Esophagus (tissue), 2 donors: ENCODE measurements around the gene IMPA2. TPM values are rescaled to one million over a fixed set of nuclear protein-coding genes. Genes with fewer than 3 reads are reported as not detected.

Experiments
- H3K27ac ChIP-seq, 2 donors: one replicate each; pipeline ENCODE4 v1.5.1; 2013; ENCODE audit warnings: low read depth in 2 of 2, mild to moderate bottlenecking in 2 of 2, inconsistent platforms in 1 of 2, low read length in 1 of 2, moderate library complexity in 1 of 2
- H3K27me3 ChIP-seq, 2 donors: one replicate each; pipeline ENCODE4 v1.6.1; 2013; ENCODE audit warnings: low read length in 2 of 2, control low read depth in 1 of 2, mild to moderate bottlenecking in 1 of 2; ENCODE audit not compliant: insufficient read depth in 2 of 2, control insufficient read depth in 1 of 2
- H3K36me3 ChIP-seq, 2 donors: one replicate each; pipeline ENCODE4 v1.6.1; 2013; ENCODE audit warnings: low read length in 1 of 2; ENCODE audit not compliant: control insufficient read depth in 2 of 2, insufficient read depth in 2 of 2
- H3K4me1 ChIP-seq, 2 donors: one replicate each; pipeline ENCODE4 v1.6.1; 2013; ENCODE audit warnings: low read length in 1 of 2; ENCODE audit not compliant: control insufficient read depth in 2 of 2, insufficient read depth in 2 of 2
- H3K4me3 ChIP-seq, 2 donors: one replicate each; pipeline ENCODE4 v1.5.1; 2013; ENCODE audit warnings: low read length in 2 of 2, mild to moderate bottlenecking in 2 of 2, low read depth in 1 of 2, moderate library complexity in 1 of 2
- H3K9me3 ChIP-seq, 2 donors: one replicate each; pipeline ENCODE4 v1.6.1; 2013; ENCODE audit warnings: mild to moderate bottlenecking in 2 of 2, low read depth in 1 of 2, low read length in 1 of 2, moderate library complexity in 1 of 2; ENCODE audit not compliant: control insufficient read depth in 2 of 2, insufficient read depth in 1 of 2
- WGBS, 2 donors: extraction: QIAGEN DNeasy Blood & Tissue Kit; methylation state at CpG; one replicate each; pipeline ENCODE4 v1.1.7; 2013; 5-methylcytosine and 5-hydroxymethylcytosine counted together
- polyA plus RNA-seq, 2 donors: library from polyadenylated mRNA; stranded (reverse); fragments of 200-250 nt; gene quantifications; one replicate each; pipeline ENCODE4 v1.2.3, GENCODE V29; 2013
- donor health status: healthy with polysubstance abuse.
- donor health status: Bipolar disorder and iron deficiency.

IMPA2 gene
- polyA plus RNA-seq, 2 donors: 79.1 to 142 TPM

GRCh38 chr18:12001421-12001820 is 20.1 kb downstream of the IMPA2 start:
- no peaks in the 10 kb centered on the region for H3K9me3 ChIP-seq
- H3K36me3 ChIP-seq: peaks cover 0 to 19% of the 10 kb centered on the region in 2 donors
- H3K4me3 ChIP-seq: no peak overlapping the region
- H3K4me1 ChIP-seq: peaks cover 1 to 13% of the 10 kb centered on the region in 2 donors
- 71 to 78% methylated on average over 5 of the region's 5 CpGs for whole genome bisulfite sequencing, 2 donors
- H3K27ac ChIP-seq: peak overlapping the region in 1 of 2 donors; percentile 15
- H3K27me3 ChIP-seq: no peaks in the 10 kb centered on the region

- Histone ChIP-seq H3K36me3 (peaks cover 0 to 23% of the 10 kb centered on the region in 2 donors), H3K9me3 (no peaks in the 10 kb centered on the region), H3K27me3 (no peaks in the 10 kb centered on the region), H3K4me3 (no peak overlapping the region), H3K27ac (peak overlapping the region in 1 of 2 donors; percentile 8), H3K4me1 (peaks cover 0 to 11% of the 10 kb centered on the region in 2 donors)
- WGBS, 2 donors: 64 to 79% methylated on average over 1 of the region's 1 CpG
These were observed 22.6 kb downstream of the IMPA2 start for GRCh38 chr18:12003894-12004293.

GRCh38 chr18:12005538-12006487 is 24.5 kb downstream of the IMPA2 start:
- H3K27me3 ChIP-seq: no peaks in the 10 kb centered on the region
- H3K4me3 ChIP-seq: no peak overlapping the region
- H3K4me1 ChIP-seq: peaks cover 2 to 18% of the 10 kb centered on the region in 2 donors
- 43 to 47% methylated on average over 15 of the region's 15 CpGs for WGBS, 2 donors
- peak overlapping the region; percentile 87 to 93 for H3K27ac ChIP-seq
- H3K36me3 ChIP-seq: peaks cover 2 to 20% of the 10 kb centered on the region in 2 donors
- H3K9me3 ChIP-seq: no peaks in the 10 kb centered on the region

- Histone ChIP-seq H3K36me3 (peaks cover 4 to 16% of the 10 kb centered on the region in 2 donors), H3K27ac (peak overlapping the region; percentile 87 to 93), H3K27me3 (no peaks in the 10 kb centered on the region), H3K4me1 (peaks cover 2 to 23% of the 10 kb centered on the region in 2 donors), H3K4me3 (no peak overlapping the region), H3K9me3 (no peaks in the 10 kb centered on the region)
- 93 to 94% methylated on average over 6 of the region's 6 CpGs for WGBS, 2 donors
These were observed 25.2 kb downstream of the IMPA2 start for GRCh38 chr18:12006488-12006840.

GRCh38 chr18:12007063-12007462 is 25.8 kb downstream of the IMPA2 start:
- peaks cover 4 to 13% of the 10 kb centered on the region in 2 donors for H3K36me3 ChIP-seq
- H3K27me3 ChIP-seq: no peaks in the 10 kb centered on the region
- H3K27ac ChIP-seq: peak overlapping the region in 1 of 2 donors; percentile 45
- H3K9me3 ChIP-seq: no peaks in the 10 kb centered on the region
- 86 to 88% methylated on average over 9 to 12 of the region's 12 CpGs for WGBS, 2 donors
- H3K4me1 ChIP-seq: peaks cover 2 to 20% of the 10 kb centered on the region in 2 donors
- no peak overlapping the region for H3K4me3 ChIP-seq

GRCh38 chr18:12008181-12008767 is 27.0 kb downstream of the IMPA2 start:
- H3K27me3 ChIP-seq: no peaks in the 10 kb centered on the region
- 63 to 87% methylated on average over 13 of the region's 13 CpGs for WGBS, 2 donors
- H3K9me3 ChIP-seq: no peaks in the 10 kb centered on the region
- H3K36me3 ChIP-seq: peaks cover 4 to 13% of the 10 kb centered on the region in 2 donors
- peaks cover 2 to 20% of the 10 kb centered on the region in 2 donors for H3K4me1 ChIP-seq
- no peak overlapping the region for H3K4me3 ChIP-seq
- H3K27ac ChIP-seq: peak overlapping the region in 1 of 2 donors; percentile 33

GRCh38 chr18:12008842-12009580 is 27.7 kb downstream of the IMPA2 start:
- no peaks in the 10 kb centered on the region for H3K27me3 ChIP-seq
- 59 to 65% methylated on average over 6 of the region's 6 CpGs for WGBS, 2 donors
- peak overlapping the region; percentile 59 to 85 for H3K27ac ChIP-seq
- peaks cover 4 to 23% of the 10 kb centered on the region in 2 donors for H3K4me1 ChIP-seq
- no peaks in the 10 kb centered on the region for H3K9me3 ChIP-seq
- no peak overlapping the region for H3K4me3 ChIP-seq
- H3K36me3 ChIP-seq: peaks cover 4 to 16% of the 10 kb centered on the region in 2 donors

GRCh38 chr18:12009581-12010140 is 28.4 kb downstream of the IMPA2 start:
- 56 to 67% methylated on average over 12 of the region's 12 CpGs for WGBS, 2 donors
- Histone ChIP-seq H3K36me3 (peaks cover 4 to 22% of the 10 kb centered on the region in 2 donors), H3K9me3 (no peaks in the 10 kb centered on the region), H3K4me1 (peaks cover 6 to 26% of the 10 kb centered on the region in 2 donors), H3K4me3 (no peak overlapping the region), H3K27me3 (no peaks in the 10 kb centered on the region), H3K27ac (peak overlapping the region; percentile 59 to 85)
